KG1 (cell line): ENCODE measurements around the gene ZFP91.

Experiments
- DNase-seq: peaks from one replicate; lab custom pipeline; 2025; lab: John Stamatoyannopoulos, UW

Gene ZFP91

GRCh38 chr11:58631378-58631777 lies 52.5 kb downstream of the ZFP91 start:
- DNase-seq, result no peak

GRCh38 chr11:58632510-58632909 lies 53.6 kb downstream of the ZFP91 start:
- DNase-seq, result no peak

- DNase-seq, result no peak
Observed at GRCh38 chr11:58636587-58636986, 57.7 kb downstream of the ZFP91 start.

GRCh38 chr11:58637371-58637770 lies 58.5 kb downstream of the ZFP91 start:
- DNase-seq, result no peak

DNA sequence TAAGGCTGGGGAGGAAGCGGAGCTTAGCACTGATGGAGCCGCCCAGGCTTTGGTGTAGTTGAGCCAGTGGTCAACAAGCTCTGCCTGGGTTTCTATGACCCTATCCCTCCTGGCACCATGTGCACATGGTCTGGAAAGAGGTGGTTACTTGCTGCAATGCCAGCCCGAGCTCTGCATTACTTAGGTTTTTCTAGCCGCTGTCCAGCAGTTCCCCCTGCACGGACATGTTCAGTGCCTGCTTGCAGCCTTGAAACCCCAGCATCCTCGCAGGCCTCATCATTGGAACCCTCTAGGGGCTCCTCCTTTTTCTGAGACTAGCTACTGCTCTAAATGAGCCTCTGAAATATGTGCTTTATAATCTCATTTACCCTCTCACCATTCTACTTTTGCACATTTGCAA lies 60.2 kb downstream of the ZFP91 start:
- no peak for DNase-seq

- no peak for DNase-seq
Observed at GRCh38 chr11:58639669-58640068, 60.8 kb downstream of the ZFP91 start.

GRCh38 chr11:58640386-58641023 lies 61.6 kb downstream of the ZFP91 start:
- DNase-seq, result no peak

- no peak for DNase-seq
Observed at GRCh38 chr11:58641341-58641740, 62.5 kb downstream of the ZFP91 start.

DNA sequence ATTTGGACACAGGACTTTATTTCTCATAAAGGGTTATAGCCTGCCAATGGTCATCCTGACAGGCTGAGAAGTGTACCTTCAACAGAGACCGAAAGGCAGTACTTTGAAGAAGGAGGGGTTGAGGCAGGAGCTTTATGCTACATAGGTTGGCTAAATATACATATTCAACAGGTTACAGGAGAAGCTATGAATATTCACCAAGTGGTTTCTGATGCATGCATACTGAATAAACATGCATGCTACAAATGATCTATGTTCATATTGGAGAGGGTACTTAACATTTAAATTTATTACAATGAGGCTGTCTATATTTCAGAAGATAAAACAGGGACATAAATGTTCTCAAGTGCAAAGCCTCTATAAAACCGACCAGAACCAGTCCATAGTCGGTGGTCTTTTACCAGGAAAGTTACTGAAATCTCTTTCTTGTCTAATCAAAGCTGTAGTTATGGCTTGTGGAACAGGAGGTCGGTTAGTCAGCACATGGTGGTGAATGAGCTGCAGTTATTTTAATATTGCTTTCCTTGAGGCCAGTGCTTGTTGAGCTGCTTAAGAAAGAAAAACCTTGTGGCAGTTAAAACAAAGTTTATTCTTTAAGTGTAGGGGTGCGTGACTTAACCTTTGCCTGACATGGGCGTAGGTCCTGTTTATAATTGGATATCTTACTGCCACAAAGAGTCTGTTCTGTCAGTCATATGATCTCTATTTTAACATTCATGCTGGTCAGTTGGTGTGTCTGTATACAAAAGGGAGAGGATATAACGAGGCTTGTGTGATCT lies 63.1 kb downstream of the ZFP91 start:
- DNase-seq, result no peak

GRCh38 chr11:58645854-58646253 lies 67.0 kb downstream of the ZFP91 start:
- no peak for DNase-seq

DNA sequence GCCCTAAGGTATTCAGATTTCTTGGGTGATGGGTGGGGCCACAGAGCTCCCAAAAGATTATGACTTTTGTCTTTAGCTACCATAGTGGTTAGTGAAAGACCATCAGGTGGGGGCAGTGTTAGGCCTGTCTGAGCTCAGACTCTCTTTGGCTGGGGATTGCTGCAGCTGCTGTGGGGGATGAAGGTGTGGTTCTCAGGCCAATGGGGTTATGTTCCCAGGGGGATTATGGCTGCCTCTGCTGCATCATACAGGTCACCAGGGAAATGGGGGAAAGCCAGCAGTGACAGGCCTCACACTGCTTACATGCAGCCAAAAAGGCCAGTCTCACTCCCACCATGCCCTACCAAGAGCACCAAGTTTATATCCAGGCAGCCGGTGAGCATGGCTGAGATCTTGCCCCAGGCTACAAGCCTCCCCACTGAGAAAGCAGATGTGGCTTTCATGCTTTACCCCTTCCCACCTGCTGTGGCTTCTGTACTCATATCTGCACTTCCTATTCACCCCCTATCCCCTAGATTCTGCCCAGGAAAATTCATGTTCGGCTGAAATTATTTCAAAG lies 68.4 kb downstream of the ZFP91 start:
- DNase-seq, result no peak

GRCh38 chr11:58647866-58648265 lies 69.0 kb downstream of the ZFP91 start:
- DNase-seq, result no peak

GRCh38 chr11:58649623-58650022 lies 70.8 kb downstream of the ZFP91 start:
- DNase-seq, result no peak

DNA sequence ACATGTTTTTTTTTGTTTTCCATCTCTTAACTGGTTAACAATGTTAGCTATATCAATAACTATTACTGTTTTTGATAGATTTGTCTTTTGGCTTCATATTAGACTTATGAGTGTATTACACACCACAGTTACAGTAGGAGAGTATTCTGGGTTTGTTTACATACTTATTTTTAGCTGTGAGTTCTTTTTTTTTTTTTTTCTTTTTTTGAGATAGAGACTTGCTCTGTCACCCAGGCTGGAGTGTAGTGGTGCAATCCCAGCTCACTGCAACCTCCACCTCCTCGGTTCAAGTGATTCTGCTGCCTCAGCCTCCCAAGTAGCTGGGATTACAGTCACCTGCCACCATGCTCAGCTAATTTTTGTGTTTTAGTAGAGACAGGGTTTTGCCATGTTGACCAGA lies 71.6 kb downstream of the ZFP91 start:
- DNase-seq, result no peak

- DNase-seq, result no peak
Observed at GRCh38 chr11:58652726-58653280, 73.9 kb downstream of the ZFP91 start.

- peak; percentile 79 for DNase-seq
Observed at GRCh38 chr11:58654079-58654907, 75.4 kb downstream of the ZFP91 start.

DNA sequence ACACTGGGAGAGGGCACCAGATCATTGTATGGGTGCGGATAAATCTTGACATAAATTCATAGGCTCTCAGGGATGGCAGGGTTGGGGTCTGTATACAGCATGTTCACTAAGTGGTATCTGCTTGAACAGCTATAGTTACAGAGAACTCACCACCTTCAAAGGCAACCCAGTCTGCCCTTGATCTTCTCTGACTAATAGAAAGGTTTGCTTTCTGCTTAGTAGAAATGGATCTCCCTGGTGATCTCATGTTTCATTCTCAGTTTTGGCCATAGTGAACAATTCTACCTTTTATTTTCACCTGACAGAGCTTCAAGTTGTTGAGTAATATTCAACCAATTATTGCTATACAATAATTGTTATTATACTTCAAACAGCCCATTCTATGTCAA lies 76.0 kb downstream of the ZFP91 start:
- DNase-seq, result no peak

DNA sequence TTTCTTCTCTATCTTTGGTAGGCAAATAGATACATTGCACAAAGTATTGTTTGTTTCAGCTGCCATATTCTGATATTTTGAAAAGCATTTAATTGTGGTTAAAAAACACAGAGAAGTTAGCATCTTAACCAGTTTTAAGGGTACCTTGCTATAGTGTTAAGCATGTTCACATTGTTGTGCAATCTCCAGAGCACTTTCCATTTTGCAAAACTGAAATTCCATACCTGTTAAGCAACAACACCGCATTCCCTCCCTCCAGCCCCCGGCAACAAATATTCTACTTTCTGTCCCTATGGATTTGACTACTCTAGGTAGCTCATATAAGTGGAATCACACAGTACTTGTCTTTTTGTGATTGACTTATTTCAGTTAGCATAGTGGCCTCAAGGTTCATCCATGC lies 77.5 kb downstream of the ZFP91 start:
- DNase-seq, result no peak

- DNase-seq, result no peak
Observed at GRCh38 chr11:58658623-58659022, 79.8 kb downstream of the ZFP91 start.

GRCh38 chr11:58659404-58659803 lies 80.5 kb downstream of the ZFP91 start:
- no peak for DNase-seq

DNA sequence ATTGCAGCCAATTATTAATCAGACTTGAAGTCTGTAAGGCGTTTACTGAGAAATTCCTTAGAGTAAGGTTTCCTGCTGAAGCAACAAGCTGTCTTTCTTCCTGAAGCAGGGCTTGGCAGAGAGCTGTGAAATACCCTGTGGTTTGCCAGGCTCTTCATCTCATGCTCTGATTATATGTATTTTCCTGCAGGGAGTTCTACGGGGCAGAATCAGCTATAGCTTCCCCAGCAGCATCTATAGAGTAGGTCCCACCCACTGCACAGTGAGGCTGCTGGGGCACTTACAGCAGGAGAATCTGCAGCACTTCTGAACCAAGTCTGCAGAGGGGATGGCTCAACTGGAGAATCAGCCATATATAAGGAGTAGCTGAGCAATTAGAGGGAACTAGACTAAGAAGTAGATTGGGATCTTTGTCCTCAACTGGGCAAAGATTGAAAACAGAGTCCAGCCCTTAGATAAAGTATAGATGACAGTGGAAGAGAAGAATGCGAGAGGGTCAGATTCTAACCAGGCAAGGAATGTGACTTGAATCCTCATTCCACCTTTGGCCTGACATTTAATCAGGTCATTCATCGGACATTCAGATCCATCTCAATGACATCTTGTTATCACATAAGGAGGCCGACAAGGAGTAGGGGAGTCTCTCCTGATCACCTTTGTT lies 81.2 kb downstream of the ZFP91 start:
- DNase-seq, result no peak
